Stimulated activated CD4-positive, alpha-beta T cell treated with anti-CD3 and anti-CD28 coated beads, Interleukin-1b, Interleukin-23, amount 100 ng/mL, for 48 hours (primary cell): ENCODE measurements around the gene GJA9.
A peak's percentile ranks its signal among the peaks of the same experiment; 100 is the strongest.
"Not testable (repeated sequence)": the region's sequence is repeated elsewhere in the genome, so short reads cannot be mapped to it uniquely, and the experiment has no call there.

Experiments used
- DNase-seq: peaks from one replicate; pipeline ENCODE4 v3.0.0-alpha.2; 2020

Gene GJA9

DNA sequence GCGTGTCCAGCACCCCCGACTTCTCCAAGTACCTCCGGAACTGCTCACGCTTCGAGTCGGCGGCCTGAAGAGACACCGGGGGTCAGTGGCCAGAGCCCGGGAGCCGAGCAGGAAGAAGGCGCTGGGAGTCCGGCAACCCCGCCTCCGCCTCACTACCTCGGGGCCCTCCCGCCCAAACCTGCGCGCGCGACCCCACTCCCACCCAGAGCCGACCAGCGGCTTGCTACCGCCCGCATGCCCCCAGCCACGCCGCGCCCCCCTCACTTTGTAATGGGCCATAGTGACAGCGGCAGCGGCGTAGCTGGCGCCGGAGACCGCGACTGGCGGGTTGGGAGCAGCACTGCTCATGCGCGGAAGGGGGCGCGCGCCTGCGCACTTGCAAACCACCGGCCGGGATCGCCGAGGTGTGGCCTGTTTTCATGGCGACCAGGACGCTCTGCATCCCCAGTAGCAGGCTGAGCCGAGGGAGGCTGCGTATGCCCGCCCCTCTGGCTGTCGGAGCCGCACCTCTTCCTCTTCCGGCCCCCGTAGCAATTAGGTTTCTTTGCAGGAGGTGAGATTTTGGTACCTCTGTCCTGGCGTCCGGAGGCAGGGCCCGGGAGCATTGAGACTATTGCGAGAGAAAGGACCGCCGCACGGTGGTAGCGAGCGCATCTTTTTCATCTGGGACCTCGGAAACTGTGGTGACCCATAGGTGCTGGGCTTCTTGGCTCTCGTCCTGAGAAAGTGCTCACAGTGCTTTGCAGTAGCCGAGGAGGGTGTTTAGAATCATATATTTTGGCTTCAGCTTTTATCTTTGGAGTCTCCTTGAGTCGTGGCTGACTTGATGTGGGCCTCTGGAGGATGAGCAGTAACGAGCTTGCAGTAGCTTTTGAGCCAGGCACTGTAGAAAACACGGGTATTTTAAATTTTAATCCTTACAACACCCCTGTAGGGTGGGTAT lies 8.1 kb downstream of the GJA9 start, which contains the start of gene MYCBP:
Gene MYCBP, minus strand, starts transcription at position 322 of the 943 bp plus-strand sequence. Its CDS starts 43 bp downstream, at position 279.
- DNase-seq: peak; percentile 97

DNA sequence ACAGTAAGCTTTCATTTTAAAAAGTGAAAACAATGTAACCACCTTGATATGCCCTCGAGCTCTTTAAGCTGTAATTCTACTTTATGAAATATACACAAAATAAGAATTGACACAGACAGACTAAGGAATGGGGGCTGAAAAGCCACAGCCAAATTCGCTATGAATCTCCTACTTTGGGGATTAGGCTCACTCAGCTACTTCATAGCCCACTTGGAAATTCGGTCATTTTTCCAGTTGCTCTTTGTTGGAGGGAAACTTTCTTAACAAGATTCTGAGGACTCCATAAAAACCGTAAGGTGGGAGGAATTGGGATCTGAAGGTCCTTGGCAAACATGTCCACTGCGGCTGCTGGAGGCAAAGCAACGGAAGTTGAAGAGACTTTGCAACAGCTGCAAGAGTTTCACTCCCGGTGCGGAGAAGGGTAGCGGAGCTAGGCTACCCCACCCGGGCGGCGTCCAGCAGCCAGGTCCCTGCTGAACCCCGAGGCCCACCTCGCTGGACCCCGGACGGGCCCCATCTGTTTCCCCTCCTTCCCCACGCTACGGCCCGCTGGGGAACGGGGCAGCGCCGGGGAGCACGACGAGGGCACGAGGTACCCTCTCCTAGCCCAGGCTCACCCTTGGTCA lies 8.9 kb downstream of the GJA9 start:
- peak; percentile 27 for DNase-seq

DNA sequence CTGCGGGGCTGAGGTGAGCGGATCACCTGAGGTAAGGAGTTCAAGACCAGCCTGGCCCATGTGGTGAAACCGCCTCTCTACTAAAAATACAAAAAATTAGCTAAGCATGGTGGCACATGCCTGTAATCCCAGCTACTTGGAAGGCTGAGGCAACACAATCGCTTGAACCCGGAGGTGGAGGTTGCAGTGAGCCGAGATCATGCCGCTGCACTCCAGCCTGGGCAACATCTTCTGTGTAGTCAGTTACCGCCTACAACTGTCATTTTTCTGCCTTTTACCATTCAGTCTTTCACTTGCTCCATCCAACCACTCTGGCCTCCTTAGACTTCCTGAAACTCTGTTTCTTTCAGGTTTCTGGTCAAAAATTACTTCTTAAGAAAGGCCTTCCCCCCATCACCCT lies 10.4 kb downstream of the GJA9 start:
- no peak for DNase-seq

DNA sequence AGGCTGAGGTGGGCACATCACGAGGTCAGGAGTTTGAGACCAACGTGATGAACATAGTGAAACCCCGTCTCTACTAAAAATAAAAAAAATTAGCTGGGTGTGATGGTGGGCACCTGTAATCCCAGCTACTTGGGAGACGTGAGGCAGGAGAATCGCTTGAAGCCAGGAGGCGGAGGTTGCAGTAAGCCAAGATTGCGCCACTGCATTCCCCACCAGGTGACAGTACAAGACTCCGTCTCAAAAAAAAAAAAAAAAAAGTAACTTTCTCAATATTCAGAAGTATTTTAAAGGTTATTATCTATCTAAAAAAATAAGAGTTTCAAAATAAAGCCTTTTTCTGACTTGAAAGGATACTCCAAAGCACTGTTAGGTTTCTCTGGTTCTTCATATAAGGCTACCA lies 14.2 kb downstream of the GJA9 start:
- no peak for DNase-seq

DNA sequence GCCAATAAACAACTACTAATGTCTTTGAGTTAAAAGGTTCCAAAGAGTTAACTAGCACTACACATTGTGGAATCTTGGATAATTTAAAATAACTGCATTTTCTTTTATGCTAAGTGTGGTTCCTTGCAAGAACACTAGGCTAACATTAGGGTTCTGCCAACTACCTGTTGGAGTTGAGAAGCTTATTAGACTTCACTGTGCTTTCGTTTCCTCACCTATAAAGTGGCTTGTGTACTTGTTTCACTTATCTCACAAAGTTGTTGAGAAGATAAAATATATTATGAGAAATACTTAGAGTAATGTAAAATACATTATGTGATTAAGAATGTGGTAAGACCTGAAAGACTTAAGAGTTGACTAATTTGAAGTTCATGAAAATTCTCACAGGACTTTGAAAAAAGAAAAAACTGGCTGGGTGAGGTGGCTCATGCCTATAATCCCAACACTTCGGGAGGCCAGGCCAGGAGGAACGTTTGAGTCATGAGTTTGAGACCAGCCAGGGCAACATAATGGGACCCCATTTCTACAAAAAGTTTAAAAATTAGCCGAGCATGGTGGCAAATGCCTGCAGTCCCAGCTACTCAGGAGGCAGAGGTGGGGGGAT lies 16.2 kb downstream of the GJA9 start:
- DNase-seq: no peak

DNA sequence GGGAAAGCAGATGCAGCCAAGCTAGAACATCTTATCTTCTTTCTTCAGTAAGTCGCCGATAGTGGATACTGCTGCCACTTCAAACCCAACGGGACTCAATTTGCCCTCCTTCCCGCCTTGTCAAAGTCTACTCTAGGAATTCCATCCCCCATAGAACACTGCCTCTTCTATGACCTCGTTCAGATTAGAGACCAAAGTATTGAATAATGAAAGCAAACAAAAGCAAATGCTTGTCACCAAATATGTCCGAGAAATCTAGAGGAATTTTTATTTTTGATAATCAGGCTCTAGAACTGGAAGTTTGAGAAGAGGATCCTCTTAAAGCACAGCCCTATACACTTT lies 21.0 kb downstream of the GJA9 start:
- DNase-seq: no peak

DNA sequence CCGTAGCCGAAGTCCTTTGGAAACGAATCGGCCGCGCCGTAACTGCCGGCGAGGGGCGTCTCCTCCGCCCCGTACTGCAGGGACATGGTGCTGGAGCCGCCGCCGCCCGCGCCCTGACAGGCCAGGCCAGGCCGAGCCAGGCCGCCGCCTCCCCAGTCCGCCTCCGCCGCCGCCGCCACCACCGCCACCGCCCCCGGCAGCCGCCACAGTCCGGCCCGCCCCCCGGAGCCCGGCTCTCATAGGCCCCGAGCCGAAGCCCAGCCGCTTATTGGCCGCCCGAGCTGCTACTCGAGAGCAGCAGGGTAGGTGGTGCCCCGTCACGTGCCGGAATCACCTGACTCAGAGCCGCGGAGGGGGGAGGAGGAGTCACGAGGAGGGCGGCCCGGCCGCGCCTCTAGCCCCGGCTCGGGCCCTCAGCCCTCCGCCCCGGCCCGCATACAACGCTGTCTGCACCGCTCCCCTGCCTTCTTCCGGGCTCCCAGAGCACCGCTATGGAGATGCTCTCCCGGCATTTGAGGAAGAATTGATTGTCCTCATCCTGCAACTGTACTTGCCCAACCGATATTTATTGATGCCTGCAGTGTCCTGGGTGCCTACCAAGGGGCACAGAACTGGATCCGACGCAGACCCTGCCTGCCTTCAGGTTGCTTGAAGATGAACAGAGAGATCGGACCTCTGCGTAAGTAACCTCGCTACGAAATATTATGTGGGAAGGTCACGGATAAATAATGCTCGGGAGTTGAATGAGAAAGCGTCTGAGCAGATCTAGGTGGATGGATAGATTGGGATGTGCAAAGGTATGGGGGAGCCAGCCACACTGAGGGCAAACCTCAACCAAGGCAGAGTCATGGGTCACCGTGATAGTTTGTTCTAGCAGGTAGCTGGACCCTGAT lies 21.6 kb downstream of the GJA9 start, which contains the start of gene RRAGC:
Gene RRAGC, minus strand, starts transcription at position 212 of the 893 bp plus-strand sequence. Its CDS starts 126 bp downstream, at position 86.
- peak; percentile 98 for DNase-seq

DNA sequence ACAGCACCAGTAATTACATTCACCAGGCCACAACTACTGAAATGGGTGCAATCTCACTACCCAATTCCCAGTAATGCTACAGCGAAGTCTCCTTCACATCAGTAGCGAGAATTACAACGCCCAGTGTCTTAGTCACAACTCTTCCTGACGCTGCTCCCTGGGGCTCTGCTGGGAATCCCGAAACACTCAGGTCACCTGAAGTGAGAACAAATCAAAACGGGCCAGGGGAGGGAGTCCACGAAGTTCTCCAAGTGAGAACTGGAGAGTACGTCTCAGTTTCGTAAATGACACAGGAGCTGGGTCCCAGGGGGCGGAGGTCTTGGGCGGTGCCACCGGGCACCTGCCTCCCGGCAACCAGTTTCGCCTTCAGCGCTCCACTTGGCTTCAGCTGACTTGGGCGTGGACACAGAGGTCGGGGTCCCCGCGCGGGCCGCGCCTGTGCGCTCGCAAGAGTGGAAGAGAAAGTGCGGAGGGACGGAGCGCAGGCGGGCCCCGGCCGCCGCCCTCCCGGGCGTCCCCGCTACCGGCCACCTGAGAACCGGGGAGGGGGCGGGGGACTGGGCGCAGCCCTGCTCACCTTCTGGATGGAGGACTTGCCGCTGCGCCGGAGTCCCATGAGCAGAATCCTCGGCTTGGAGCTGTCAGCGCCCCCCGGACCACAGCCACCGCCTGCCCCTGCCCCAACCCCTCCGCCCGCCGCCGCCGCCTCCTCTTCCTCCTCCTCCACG lies 22.4 kb downstream of the GJA9 start:
- peak; percentile 64 for DNase-seq

DNA sequence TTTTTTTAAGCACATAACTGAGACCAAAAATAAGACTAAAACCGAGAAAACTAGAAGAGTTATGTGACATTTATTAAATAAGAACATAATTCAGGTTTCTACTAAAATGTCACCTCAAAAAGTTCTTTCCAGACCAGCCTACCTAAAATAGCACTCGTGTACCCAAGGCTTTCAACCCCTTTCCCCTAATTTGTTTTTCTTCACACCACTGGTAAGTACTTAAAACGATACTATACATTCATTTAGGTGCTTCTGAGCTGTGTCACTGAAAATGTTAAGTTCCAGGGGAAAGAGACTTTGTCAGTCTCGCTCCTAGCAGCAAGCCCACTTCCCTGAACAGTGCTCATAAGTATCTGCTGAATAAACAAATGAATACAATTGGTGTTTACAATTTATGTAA lies 28.6 kb downstream of the GJA9 start:
- DNase-seq: no peak

DNA sequence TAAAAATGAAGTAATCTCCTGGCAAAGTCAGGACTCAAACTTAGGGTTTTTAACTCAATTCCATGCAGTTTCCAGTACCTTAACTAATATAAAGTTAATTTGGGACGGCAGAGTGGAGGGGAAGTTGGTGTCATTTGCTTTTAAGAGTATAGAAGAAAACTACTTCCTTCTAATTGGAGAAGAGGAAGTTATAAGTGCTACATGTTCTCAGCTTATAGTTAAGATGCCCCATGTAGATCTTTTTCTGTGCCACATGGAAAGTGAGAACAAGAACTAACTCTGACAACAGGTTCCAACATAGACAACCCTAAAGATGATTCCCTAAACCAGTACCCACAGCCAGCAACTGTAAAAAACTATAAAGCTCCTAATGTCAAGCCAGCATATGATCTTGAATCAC lies 33.3 kb downstream of the GJA9 start:
- DNase-seq: no peak

DNA sequence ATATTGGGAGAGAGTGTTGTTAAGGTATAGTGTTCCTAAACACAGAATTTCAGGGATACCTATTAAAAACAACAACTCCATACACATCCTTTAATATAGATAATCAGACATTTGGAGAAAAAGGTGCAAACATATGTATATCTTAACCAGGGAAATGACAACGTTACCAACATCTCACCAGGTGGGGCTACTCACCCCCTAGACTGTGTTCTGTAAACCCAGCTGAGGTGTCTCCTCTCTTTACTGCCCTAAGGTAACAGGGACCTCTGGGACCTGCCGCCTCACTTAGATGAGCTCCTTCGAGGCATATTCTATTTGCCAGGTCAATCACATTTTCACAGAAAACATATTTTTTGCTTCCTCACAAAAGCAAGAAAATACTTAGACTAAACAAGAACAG lies 35.2 kb downstream of the GJA9 start:
- DNase-seq: no peak

DNA sequence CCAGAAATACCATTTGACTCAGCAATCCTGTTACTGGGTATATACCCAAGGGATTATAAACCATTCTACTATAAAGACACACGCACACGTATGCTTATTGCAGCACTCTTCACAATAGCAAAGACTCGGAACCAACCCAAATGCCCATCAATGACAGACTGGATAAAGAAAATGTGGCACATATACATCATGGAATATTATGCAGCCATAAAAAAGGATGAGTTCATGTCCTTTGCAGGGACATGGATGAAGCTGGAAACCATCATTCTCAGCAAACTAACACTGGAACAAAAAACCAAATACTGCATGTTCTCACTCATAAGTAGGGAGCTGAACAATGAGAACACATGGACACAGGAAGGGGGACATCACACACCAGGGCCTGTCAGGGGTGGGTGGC lies 36.3 kb downstream of the GJA9 start:
- DNase-seq: not testable (repeated sequence)

DNA sequence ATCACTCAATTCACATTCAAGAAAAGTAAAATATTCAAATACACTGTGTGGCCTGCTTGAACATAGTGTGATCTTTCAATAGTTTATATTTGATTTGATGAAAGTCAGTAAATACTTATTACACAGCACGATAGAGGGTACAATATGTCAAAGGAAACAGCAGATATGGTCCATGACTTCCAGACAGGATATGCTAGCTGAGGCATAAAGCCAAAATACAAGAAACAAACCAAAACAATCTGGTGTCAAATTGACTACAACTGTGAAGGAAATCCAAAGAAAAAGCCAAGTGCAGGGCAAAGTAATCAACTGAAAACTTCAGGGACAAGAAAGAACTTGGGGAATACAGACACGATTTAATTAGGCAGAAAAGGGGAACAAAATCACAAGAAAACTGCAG lies 41.1 kb downstream of the GJA9 start:
- no peak for DNase-seq

DNA sequence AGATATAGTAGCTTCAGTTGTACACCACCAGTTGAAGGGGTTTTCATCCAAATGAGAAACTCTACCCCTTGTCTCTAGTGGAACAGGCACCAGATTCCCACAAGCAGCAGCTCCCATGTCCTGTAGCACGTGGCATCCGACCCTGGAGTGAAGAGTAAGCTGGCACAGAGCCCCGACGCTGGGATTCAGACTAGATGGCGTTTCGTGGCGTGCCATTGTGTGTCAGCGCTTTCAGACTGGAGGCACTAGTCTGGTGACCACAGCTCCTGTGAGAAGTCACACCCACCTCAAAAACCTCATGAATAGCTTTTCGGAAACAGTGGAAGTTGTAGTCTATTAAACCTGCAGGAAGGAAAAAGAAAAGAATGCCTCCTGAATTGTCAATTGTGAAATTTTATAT lies 42.0 kb downstream of the GJA9 start:
- no peak for DNase-seq

DNA sequence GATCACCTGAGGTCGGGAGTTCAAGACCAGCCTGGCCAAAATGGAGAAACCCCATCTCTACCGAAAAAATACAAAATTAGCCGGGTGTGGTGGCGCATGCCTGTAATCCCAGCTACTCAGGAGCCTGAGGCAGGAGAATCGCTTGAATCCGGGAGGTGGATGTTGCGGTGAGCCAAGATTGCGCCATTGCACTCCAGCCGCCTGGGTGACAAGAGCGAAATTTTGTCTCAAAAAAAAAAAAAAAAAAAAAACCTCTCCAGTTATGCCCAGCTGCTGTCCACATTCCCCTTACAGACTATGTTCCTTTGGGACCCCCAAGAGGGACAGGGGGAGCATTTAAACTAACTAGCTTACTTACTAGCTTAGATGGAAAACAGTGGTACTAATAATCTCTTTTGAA lies 45.1 kb downstream of the GJA9 start:
- not testable (repeated sequence) for DNase-seq

DNA sequence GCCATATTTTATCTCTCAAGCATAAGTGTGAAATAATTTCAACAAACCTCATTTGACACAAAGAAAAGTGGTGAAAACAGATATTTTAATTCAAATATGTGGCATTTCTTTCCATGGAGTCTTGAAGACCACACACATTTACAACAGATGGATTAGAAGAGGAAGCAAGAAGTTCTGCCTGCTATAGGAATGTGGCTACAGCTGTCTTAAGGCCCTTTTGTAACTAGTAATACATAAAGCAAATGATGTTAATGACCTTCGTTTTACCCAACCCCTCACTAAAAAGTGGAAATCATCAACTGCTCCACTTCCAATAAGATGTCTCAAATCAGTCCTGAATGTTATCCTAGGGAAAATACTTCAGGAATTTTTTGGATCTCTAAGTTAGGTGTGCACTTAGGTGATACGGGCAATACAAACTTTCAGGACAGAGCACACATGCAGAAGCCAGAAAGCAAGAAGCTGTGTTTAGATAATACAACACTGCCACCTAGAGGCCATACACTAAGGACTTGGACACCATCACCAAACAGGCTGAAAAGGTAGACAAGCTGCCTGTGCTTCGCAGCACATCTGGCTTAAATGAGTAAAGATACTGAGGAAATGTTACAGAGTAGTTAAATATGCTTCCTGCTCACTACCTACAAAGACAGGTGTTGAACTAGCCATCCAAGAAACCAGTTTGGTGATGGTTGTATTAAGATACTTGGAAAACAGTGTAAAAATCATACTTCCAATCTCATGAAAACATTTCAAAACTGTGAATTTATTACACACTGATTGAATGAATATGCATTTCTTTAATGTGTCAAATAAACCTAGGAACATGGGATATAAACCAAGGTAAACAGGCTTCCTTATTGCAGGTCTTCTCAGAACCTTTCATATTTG lies 46.2 kb downstream of the GJA9 start:
- peak; percentile 35 for DNase-seq

DNA sequence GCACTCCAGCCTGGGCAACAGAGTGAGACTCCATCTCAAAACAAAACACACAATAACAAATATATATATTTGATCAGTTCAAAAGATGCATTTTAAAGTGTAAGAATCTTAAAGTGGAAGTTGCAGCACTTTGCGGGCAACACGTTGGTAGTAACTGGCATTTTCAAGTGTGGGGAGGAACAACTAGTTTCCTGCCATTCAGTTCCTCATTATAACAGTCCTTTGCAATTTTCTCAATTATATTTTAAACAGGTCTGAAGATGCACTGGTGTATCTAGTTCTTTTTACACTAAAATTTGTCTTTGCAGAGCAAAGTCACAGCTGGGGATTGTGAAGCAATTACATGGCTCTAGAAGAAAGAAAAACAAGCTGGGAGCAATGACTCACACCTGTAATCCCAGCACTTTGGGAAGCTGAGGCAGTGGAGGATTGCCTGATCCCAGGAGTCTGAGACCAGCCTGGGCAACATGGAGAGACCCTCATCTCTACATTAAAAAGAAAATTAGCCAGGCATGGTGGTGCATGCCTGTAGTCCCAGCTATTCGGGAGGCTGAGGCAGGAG lies 47.1 kb downstream of the GJA9 start:
- no peak for DNase-seq

DNA sequence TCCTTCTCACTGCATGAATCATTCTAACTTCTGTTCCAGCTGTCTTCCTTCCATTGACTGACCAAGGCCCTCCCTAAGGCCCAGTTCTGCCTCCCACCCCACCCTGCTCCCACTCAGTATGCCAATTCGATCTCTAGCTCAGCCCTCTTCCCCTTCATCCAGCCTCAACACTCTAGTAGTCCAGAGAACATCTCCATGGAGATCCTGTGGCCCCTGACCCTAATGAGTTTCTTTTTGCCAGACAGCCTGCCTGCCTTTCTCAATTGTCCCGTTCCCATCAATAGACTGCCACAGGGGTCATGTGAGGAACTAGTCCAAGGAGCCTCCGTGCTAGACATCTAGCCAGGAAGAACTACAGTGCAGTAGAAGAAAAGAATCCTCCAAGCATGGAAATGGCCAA lies 48.2 kb downstream of the GJA9 start:
- no peak for DNase-seq

DNA sequence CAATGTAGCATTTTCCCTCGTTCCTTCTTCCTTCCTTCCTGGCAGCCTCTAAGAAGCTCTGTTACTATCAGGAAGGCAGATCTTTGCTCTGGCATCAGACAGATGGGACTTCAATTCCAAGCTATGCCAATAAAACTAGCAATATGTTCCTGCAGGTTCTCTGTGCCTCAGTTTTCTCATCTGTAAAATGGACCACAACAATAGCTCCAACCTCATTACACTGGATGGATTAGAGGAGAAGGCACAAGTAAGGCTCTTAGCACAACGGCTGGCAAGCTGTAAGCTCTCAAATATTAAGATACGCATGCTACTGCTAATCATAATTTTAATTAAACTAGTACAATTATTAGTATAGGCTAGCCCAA lies 49.0 kb downstream of the GJA9 start:
- DNase-seq: no peak

DNA sequence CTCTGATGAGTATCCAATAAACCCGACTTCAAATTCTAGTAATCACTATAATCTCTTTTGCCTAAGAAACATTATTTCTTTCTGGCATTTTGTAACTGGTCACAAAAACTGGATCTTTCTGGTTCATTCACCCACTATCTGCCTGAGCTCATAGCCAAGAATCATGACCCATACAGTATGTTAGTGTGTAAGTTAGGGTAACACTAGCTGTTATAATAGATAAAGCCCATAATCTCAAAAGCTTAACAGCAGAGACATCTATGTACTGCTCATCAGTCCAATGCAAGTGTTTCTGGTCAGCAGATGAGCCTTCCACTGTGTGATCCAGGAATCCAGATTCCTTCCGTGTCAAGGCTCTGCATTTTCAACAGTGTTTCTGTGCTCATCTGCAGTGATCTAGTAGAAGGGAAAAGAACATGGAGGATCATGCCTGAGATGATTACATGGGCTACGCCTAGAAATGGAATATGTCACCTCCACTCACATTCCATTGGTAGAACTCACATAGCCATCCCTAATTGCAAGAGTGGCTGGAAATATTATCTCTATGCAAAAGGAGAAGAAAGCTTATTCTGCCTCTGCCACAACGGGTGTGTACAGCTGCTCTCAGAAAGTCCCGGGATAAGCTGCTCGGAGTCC lies 49.5 kb downstream of the GJA9 start:
- no peak for DNase-seq
